HK-2 (cell line): ENCODE measurements around the gene CCR9.

ENCODE experiments used
- DNase-seq: peaks from one replicate; pipeline ENCODE4 v3.0.0-alpha.2; 2018; ENCODE audit not compliant: unreplicated experiment

CCR9 gene

GRCh38 chr3:45937206-45938042 is 51.1 kb downstream of the CCR9 start:
- DNase-seq = no peak

DNA sequence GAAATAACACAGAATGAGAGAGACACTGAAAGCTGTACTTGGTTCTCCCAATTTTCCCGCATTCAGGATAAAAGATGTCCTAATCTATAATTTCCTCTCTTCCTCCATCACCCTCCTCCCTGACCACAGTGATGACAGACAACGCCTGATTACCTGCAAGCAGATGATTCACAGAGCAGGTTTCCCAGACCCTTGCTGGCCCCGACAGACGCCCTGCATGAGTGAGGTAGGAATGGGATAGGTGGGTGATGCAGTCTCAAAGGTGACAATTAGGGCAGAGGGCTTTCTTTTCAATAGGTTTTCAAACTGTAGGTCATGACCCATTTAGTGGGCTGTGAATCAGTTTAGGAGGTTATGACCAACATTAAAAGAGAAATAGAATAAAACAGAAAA is 51.7 kb downstream of the CCR9 start:
- DNase-seq = no peak

GRCh38 chr3:45938864-45939263 is 52.5 kb downstream of the CCR9 start:
- DNase-seq = peak; percentile 64

DNA sequence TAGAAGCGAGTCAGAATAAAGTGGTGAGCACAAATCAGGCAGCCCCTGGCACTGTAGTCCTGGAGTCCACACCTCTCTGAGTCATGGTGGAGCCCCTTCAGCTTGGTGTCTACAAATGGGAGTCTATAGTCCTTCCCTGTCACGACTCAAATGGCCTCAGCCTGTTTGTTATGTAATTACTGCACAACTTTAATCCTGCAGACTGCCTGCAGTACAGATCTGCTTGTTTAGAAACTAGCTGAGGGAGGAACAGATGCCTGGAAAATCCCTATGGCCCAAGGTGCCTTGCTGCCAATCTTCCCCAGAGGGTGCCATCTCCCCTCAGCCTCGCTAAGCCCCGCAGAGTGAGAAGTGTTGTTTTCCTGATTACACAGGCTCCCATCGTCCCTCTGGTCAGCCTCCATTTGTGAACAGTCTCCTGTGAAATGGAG is 53.0 kb downstream of the CCR9 start:
- DNase-seq = no peak

- DNase-seq = no peak
Measured at GRCh38 chr3:45940004-45940780, 53.8 kb downstream of the CCR9 start.

DNA sequence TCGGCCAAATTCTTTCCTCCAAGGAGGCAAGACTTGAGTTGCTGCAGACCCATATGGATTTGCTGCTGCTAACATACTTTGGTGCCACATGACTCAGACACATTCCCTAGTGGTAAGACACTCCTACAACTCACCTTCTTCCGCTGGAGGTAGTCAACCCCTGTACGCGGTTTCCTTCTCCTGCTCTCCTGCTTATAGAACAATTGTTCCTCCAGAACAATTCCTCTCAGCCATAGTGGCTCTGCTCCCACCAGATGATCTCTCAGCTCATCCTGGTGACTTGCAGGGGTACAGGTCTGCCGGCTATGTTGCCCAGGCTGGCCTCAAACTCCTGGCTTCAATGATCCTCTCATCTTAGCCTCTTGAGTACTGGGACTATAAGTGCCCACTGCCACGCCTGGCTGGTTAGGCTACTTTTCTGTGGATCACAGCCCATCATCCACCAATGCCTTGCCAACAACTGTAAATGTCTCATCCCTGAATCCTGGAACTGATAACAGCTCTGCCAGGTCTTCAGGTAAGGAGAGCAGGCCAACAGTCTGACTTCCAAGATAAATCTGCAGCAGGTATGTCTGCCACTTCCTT is 54.5 kb downstream of the CCR9 start:
- no peak for DNase-seq

DNA sequence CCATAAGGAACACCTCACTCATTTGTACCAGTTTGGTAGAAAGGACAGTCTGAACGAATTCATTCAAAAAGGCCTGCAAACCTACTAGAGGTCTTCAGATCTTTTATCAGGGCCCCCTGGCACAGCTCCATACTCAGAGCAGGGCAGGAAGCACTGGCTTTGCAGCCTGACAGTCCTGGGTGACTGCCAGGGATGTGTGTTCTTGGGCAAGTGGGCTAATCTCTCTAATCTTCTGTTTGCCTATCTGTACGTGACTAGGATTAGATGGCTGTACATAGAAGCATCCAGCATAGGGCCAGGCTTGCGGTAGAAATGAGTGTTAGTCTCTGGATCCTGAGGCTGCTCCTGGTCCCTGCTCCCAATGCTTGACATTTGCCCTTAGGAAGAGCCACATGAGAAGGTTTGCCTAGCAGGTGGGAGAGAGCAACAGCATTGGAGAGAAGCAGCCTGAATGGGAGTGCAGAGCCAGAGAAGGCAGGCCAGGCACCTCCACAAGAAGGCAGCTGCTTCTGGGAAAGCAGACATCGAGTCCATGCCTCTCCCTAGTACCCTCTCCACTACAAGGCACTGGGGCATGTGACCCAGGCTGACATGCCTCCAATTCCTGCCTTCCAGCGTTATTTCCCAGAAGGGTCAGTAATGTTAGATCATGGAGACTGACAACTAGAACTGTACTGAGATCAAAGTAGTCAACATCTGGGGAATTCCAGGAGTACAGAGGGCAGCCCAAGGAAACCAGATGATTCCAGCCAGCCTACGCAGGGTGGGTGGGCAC is 55.9 kb downstream of the CCR9 start:
- DNase-seq = no peak

DNA sequence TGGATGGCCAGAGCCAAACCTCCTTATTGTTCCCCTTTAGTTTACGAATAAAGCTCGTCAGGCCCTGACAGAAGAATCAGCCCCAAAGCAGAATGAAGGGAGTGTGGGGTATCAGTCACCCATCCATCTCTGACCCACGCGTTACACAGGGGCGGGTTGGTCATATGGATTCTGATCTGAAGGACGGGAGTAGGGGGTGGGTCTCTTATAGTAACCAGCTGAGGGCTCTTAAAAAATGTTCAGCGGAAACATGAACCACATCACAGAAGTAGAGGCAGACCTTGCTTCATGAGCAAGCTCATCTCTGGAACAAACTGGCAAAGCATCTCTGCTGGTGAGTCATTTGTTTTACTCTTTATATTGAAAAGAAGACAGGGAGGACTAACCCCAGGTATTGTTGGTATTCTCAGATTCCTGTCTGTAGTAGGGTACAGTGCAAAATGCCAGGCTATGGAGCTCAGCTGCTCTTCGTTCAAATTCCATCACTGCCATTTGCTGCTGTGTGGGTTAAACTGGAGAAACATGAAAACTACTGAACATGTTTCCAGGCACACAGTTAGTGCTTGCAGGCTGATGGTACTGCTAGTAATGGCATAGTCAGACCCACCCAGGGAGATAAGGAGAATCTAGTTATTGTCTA is 57.0 kb downstream of the CCR9 start, which contains the start of gene CXCR6:
Gene CXCR6, plus strand, starts transcription at position 258 of the 640 bp plus-strand sequence. CDS start 3,018 bp downstream, outside the sequence.
- DNase-seq = no peak

- no peak for DNase-seq
Measured at GRCh38 chr3:45944830-45945620, 58.7 kb downstream of the CCR9 start.

DNA sequence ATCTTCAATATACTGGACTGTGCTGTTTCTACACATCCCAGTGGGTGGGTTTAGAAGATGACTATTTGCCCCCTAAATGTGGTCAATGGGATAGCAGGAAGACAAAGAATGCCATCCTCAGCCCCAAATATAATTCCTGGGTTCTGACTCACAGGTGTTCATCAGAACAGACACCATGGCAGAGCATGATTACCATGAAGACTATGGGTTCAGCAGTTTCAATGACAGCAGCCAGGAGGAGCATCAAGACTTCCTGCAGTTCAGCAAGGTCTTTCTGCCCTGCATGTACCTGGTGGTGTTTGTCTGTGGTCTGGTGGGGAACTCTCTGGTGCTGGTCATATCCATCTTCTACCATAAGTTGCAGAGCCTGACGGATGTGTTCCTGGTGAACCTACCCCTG is 60.0 kb downstream of the CCR9 start:
- DNase-seq = no peak

- DNase-seq = no peak
Measured at GRCh38 chr3:45946875-45947274, 60.5 kb downstream of the CCR9 start.

- no peak for DNase-seq
Measured at GRCh38 chr3:45947361-45947760, 61.0 kb downstream of the CCR9 start.

- no peak for DNase-seq
Measured at GRCh38 chr3:45948311-45948781, 62.0 kb downstream of the CCR9 start.

DNA sequence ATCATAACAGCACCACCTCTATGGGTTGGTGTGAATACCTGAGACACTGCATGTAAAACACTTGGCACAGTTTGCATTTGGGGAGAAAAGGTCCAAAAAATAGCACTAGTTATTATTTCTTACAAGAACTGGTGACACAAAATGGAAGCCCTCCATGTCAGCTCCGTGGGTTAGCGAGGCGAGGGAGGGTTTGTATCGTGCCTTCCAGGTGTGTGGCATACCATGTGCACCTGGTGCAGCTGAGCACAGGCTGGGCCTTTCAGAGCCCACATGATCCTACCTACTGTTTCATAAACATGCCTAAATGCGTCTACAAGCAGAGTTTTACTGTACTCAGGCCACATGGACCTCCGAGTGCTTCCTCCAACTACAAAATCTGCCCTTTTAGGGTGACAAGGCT is 62.5 kb downstream of the CCR9 start:
- DNase-seq = no peak

DNA sequence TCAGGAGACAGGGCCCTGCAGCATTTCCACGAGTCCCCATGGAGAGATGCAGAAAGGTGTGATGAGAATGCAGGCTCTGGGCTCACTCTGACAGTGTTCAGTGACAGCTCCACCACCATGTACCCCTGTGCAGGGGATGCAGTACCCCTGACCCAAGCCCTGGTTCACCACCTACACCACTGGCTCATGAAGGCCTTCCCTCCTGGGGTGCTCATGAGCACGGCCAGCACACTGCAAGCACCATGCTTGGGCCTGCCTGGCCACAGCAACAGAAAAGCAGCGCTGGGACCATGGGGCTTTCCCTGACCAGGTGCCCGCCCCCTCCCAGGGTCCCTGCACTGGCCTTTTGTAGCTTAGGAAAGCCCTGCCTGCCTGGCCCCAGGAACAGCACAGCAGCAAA is 63.1 kb downstream of the CCR9 start:
- no peak for DNase-seq

- no peak for DNase-seq
Measured at GRCh38 chr3:45950131-45950530, 63.8 kb downstream of the CCR9 start.

- DNase-seq = no peak
Measured at GRCh38 chr3:45950686-45951600, 64.6 kb downstream of the CCR9 start.

DNA sequence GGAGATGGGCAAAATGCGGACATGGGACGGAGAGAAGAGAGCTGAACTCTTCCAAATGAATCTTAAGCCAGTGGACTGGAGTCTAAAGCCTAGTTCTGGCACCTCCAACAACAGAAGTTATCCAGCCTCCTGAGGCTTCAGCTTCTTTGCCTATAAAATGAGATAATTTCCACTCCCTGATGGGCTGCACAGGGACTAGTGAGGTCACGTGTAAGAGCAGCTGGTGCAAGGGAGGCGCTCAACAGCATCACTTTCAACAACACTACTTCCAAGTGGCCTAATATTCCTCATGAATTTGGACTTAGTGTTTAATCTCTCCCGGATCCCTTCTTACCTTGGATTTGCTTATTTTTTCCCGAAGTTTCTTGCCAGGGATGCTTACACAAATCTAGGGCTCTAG is 65.6 kb downstream of the CCR9 start:
- no peak for DNase-seq

DNA sequence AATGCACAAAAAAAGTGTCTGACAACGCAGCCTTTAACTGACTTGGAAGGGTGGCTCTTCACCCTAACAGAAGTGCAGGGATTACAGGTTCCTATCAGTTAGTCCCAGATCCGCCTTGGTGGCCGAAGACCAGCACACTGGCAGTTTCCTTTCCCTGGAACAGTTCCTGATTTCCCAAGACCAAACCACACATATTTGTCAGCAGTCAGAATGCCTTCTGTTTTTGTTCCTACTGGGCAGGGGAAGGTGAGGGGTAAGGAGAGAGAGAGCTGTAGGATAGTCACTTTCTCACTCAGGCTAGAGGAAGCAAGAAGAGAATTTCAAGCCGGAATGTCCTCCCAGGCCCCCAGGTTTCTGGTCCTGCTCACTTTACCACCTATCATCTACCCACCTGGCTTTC is 66.1 kb downstream of the CCR9 start:
- no peak for DNase-seq
